Stimulated activated CD4-positive, alpha-beta T cell treated with anti-CD3 and anti-CD28 coated beads, Interleukin-1b, Interleukin-23, amount 100 ng/mL, for 1 hour (primary cell): Measurements from ENCODE around the gene JAK2.
"Not testable (repeated sequence)": the region's sequence is repeated elsewhere in the genome, so short reads cannot be mapped to it uniquely, and the experiment has no call there.

Experiments
- DNase-seq, 2 donors: peaks; one replicate each; pipeline ENCODE4 v3.0.0-alpha.2; 2020; ENCODE audit warnings: low read depth in 2 of 2

Gene JAK2

GRCh38 chr9:4984621-4985385, at the start of gene JAK2:
Gene JAK2 (plus strand): TSS chr9:4985272. CDS start chr9:5021988, 36,716 bp downstream.
- DNase-seq = peak; percentile 39 to 58

- no peak for DNase-seq
Measured at GRCh38 chr9:4936277-4936676, 48.8 kb upstream of the JAK2 start.

- no peak for DNase-seq
Measured at GRCh38 chr9:4936823-4937222, 48.2 kb upstream of the JAK2 start.

GRCh38 chr9:4937446-4937845, 47.6 kb upstream of the JAK2 start:
- DNase-seq = no peak

- DNase-seq = no peak
Measured at GRCh38 chr9:4938496-4938895, 46.6 kb upstream of the JAK2 start.

GRCh38 chr9:4939118-4939561, 45.9 kb upstream of the JAK2 start:
- DNase-seq = no peak

- not testable (repeated sequence) for DNase-seq
Measured at GRCh38 chr9:4942042-4942691, 42.9 kb upstream of the JAK2 start.

GRCh38 chr9:4943346-4943745, 41.7 kb upstream of the JAK2 start:
- no peak for DNase-seq

- DNase-seq = not testable (repeated sequence)
Measured at GRCh38 chr9:4944431-4945211, 40.5 kb upstream of the JAK2 start.

- no peak for DNase-seq
Measured at GRCh38 chr9:4946937-4947336, 38.1 kb upstream of the JAK2 start.

GRCh38 chr9:4955836-4956235, 29.2 kb upstream of the JAK2 start:
- DNase-seq = no peak

GRCh38 chr9:4959031-4959430, 26.0 kb upstream of the JAK2 start:
- DNase-seq = no peak

- no peak for DNase-seq
Measured at GRCh38 chr9:4962085-4962484, 23.0 kb upstream of the JAK2 start.

GRCh38 chr9:4964540-4964939, 20.5 kb upstream of the JAK2 start:
- DNase-seq = no peak

GRCh38 chr9:4965174-4965821, 19.8 kb upstream of the JAK2 start:
- no peak for DNase-seq

GRCh38 chr9:4967523-4967922, 17.5 kb upstream of the JAK2 start:
- DNase-seq = no peak

GRCh38 chr9:4969130-4969529, 15.9 kb upstream of the JAK2 start:
- DNase-seq = no peak

GRCh38 chr9:4970970-4971641, 14.0 kb upstream of the JAK2 start:
- DNase-seq = peak in 1 of 2 donors; percentile 47

GRCh38 chr9:4973246-4973645, 11.8 kb upstream of the JAK2 start:
- DNase-seq = no peak

GRCh38 chr9:4973902-4974301, 11.2 kb upstream of the JAK2 start:
- DNase-seq = no peak

GRCh38 chr9:4979239-4979638, 5.8 kb upstream of the JAK2 start:
- no peak for DNase-seq
